ENCODE results near the gene FGD5.
"Not testable (repeated sequence)": the region's sequence is repeated elsewhere in the genome, so short reads cannot be mapped to it uniquely, and the experiment has no call there.

The FGD5 gene

DNA sequence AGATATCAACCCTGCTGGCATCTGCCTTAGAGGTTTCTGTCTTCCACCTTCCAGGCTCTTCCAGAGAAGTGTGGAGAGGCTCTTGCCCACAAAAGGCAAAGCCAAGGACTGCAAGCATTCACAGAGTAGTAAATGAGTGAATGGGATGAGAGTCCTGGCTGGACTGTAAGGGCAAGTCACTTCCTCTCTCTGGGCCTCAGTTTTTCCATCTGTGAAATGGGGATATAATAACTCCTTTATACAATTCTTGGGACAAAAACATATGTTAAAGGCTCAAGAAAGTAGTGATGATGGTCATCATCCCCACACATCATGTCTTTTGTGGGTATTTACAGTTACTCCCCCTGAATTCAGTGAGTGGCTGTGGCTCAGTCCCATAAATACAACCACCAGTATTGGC, 10.7 kb upstream of the FGD5 start:
- DNase-seq = no peak

DNA sequence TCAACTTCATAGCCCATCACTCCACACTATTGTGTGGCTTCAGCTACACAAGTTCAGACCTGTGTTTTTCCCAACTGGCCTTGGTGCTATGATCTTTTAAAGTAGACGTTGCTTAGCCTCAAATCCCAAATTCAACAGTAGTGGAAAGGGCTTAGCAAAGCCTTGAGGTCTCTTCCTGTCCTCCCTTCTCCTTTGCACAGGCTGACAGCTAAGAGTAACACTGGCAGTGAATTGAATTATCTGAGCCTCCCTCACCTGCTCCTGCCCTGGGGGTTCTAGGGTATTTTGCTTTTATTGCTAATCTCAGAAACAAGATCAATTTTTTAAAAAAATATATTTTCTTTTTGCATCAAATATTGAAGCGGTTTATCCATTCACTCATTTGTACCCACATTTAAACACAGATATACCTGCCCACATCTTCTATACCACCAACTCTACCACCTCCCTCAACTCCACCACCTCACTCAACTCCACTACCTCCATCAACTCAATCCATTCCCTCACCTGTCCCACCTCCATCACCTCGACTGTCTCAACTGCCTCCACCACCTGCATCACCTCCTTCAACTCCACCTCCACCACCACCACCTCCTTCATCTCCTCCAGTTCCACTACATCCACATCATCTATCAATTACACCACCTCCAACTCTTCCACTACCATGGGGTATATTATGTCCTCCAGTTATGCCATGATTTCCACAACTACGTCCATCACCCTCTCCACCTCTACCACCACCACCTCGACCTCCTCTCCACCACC, 10.1 kb upstream of the FGD5 start:
- no peak for DNase-seq

DNA sequence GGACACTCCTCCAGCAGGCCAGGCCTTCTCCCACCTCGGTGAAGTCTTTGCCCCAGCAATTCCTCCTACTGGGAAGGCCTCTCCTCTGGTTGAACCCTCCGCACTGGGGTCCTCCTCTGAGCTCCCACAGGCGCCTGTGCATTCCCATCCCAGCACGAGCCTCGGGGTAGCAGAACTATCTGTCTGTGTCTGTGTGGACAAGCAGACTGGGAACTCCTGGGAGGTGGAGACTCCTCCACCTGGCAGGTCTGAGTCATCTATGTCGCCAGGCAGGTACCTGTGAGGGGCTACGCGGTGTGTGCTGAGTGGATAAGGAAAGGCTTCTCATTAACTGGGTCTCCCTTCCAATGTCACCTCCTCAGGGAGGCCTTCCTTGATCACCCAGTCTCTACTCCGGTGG, 9.2 kb upstream of the FGD5 start:
- DNase-seq = not testable (repeated sequence)

DNA sequence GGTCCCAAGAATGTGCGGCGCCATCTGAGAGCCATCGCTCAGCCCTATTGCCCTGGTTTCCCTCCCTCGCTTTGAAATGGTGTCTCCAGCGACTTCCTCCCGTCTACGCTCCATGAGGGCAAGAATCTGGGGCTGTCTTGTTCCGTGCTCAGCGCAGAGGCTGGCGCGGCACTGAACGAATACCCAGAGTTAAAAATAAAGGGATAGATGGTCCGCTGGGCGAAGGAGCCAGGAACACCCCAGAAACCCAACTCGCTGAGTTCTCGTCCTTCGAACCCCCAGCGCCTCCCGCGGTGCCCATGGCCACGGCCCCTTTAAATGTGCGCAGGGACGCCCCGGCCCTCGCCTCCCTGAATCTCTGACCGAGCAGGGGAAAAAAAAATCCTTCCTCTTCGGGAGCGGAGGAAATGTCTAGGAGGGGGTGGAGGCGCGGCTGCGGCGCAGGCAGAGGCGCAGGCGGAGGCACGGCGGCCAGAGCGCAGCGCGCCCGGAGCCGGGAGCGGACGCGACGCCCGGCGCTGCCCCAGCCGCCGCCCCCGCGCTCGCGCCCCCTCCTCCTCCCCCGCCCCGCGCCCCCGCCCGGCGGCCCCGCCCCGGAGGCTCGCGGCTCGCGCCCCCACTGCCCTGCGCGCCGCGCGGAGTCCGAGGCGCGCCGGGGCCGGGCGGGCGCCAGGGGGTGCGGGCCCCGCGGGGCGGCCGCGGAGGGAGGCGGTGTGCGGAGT, 8.5 kb upstream of the FGD5 start:
- no peak for DNase-seq

DNA sequence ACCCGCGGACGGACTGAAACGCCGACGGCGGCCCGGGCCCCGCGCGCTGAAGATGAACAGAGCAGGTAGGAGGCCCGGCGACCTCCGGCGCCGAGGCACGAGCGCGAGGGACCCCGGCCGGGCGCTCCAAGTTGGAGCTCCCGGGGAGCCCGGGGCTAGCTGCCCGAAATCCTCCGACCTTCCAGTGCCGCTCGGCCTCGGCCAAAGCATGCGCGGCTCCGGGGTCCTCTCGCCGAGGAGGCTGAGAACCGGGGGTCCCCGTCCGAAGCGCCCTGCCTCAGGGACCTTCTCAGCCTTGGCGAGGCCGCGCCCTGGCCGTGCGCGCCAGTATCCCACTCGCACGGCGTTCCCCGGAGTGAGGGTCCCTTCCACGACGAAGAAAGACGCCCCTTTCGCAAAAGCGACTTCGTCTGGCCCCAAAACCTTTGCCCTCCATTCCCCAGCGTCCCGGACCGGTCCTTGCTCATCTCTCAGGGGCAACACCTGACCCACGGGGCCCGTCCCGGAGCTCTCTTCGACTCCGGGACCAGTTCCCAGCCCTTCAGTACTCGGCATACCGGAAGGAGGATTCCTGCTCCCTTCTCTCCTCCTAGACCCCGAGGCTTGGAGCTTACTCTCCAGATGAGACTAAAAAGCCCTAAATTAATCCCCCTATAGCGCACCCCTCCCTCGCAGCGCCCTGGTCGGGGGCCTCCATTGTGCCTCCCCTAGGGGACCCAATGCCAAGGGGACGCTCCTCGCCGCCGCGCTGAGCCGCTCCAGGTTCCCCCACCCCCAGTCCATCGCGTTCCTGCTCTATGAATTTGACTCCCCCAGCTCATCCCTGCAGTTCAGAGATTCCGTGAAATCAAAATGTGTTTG, 7.7 kb upstream of the FGD5 start:
- no peak for DNase-seq

DNA sequence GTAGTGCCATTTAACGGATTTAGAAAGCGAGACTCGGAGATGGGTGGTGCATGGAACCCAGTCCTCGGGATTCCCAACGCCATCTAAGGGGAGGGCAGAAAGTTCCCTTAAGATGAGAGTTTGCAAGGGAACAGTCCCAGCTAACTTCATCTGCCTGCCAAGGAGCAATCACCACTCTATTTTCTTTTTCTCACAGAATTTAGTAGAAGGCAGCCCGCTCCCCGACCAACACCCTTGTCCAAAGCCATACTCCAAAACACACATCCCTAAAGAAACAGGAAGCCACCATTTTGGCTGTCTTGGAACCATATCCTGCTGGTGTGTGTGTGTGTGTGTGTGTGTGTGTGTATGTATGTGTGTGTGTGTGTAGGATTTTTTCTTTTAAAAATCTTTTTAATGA, 7.1 kb upstream of the FGD5 start:
- no peak for DNase-seq

DNA sequence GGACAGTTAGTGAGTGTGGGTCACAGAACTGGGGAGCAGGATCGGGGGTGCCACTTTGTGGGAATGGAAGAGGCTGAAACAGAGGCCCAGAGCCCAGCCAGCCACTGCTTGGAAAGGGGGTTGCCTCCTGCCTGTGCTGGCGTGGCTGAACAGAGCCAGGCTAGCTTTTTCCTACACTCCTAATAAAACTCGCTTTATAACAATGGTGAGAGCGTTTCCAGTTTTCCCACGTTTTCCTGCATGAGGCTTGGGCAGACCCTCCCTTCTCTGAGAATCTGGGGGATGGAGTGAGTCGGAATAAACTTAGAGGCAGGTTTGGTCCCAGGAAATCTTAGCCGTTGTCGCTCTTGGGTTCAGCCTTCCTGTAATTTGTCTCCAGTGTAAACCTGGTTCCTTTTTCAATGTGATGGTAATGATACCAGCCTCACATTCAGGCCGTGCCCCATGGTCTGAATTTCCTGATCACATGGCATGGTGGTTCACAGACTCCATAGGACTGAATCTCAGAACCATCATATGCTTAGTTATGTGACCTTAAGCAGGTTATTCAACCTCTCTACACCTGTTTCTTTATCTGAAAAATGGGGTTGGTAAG, 6.5 kb upstream of the FGD5 start:
- DNase-seq = no peak

DNA sequence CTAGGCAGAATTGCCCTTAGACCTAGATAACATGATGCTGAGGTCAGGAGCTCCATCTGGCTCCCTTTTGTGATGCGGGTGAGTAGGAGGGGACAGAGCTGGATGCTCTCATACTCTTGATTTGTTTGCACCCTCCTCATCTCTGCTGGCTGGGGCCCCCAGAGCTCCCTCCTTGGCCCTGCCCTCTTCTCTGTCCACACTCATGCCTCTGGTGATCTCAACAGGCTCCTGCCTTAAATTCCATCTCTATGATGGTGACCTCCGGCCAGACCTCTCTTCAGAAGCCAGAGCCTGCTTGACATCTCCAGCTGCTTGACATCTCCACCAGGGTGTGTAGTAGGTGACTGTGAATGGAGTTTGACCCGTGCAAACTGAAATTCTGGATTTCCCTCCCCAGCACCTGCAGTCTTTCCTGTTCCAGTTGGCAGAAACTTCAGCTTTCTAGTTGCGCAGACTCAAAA, 4.3 kb upstream of the FGD5 start:
- no peak for DNase-seq

DNA sequence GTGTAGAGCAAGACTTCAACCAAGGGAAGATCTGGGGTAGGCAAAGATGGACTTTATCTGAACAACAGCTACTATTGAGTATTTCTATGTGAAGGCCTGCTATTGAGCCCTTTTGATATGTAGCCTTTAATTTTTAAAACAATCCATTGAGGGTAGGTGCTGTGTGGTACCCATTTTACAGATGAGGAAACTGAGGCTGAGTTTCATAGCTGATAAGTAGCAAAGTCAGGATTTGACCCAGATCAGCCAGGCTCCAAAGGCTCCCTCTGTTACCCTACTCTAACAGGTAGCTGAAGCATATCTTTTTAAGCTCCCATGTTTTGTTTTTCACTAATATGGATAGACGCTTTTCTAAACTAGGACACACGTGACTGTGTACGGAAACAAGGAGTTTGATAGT, 2.4 kb upstream of the FGD5 start:
- no peak for DNase-seq

DNA sequence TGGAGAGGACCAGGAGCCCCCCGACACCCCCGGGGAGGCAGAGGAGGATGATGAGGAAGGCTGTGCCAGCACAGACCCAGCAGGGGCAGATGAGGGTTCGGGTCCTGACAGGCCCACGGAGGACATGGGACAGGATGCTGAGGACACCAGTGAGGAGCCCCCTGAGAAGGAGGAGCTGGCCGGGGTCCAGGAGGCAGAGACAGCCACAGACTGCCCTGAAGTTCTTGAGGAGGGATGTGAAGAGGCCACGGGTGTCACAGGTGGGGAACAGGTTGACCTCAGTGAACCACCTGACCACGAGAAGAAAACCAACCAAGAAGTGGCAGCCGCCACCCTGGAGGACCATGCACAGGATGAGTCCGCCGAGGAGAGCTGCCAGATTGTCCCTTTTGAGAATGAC, 909 bp downstream of the FGD5 start:
- DNase-seq = no peak

DNA sequence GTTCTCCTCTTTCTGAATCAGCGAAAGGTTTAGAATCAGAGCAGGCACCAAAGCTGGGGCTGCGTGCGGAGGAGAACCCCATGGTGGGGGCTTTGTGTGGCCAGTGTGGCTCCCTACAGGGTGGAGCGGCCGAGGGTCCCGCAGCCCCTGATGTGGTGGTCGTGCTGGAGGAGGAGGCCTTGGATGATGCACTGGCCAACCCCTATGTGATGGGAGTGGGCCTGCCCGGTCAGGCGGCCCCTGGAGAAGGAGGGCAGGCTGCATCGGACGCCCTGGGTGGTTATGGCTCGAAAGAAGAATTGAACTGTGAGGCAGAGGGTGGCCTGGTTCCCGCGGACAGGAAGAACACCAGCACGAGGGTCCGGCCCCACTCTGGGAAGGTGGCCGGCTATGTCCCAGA, 1.4 kb downstream of the FGD5 start:
- DNase-seq = no peak

DNA sequence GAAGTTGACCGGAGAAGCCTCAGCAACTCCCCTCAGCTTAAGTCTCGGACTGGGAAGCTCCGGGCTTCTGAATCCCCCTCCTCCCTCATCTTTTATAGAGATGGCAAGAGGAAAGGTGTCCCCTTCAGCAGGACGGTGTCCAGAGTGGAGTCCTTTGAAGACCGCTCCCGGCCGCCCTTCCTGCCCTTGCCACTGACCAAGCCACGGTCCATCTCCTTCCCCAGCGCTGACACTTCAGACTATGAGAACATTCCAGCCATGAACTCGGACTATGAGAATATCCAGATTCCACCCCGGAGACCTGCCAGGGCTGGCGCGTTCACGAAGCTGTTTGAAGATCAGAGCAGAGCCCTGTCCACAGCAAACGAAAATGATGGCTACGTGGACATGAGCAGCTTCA, 2.4 kb downstream of the FGD5 start:
- DNase-seq = no peak

DNA sequence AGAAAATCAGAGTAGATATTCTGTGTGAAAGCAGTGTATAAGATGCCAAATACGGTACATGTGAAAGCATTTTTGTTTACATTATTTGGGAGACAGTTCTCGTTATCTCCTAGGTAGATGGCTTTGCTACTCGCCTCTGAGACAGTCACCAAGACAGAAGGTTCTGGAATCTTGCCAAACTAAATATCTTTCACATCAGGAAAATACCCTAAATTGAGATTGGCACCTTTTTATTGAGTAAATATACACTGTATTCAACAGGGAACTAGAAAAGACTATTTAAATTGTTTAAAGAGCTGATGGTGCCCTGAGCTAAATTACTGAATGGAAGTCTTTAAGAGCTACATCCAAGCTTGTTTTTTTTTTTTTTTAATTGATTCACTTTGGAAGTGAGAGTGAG, 3.4 kb downstream of the FGD5 start:
- DNase-seq = no peak

DNA sequence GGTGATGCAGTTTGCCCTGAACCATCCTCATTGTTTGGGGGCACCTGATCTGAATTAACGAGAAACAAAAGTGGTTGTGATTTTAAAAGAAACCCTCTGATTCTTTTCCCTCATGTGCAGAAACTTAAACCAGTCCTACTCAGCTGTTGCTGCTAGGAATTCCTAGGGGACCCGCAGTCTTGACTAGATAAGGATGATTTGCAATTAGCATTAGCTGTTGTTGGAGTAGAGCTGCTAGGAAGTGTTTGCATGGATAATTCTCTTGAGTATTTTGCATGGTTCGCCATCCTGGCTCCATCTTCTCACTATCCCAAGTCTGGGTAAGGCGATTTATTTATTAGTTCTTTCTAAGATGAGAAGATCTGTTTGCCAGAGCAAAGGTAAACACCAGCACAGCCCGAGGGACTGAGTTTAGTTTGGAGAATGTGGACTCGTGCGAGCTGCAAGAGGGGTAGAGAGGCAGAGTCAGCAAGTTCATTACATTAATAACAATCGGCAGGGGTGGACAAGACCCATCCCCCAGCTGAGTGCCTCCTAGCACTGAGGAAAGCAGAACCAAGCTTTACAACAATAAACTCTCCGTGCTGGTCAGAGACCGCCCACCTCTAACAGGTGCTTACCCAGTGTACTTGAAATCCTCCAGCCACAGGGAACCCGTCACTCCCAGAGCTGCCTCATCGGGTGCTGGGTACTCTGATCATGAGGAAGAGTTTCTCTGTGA, 4.1 kb downstream of the FGD5 start:
- DNase-seq = no peak

DNA sequence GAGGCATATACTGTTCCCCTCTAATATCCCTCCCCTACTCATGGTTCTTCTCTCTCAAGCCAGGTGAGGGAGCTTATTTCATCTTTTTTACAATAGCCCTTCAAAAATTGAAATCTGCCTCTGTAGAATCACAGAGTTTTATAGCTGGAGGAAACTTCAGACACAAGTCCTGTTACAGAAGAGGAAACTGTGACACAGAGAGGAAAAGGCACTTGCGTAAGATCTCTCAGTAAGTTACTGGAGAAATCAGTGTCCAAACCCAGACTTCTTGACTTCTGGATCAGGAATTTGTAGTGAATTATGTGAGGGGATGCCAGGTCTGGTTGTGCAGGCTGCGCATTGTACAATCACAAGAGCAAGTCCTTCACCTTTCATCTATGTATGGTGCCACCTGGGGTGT, 4.6 kb downstream of the FGD5 start:
- DNase-seq = no peak

DNA sequence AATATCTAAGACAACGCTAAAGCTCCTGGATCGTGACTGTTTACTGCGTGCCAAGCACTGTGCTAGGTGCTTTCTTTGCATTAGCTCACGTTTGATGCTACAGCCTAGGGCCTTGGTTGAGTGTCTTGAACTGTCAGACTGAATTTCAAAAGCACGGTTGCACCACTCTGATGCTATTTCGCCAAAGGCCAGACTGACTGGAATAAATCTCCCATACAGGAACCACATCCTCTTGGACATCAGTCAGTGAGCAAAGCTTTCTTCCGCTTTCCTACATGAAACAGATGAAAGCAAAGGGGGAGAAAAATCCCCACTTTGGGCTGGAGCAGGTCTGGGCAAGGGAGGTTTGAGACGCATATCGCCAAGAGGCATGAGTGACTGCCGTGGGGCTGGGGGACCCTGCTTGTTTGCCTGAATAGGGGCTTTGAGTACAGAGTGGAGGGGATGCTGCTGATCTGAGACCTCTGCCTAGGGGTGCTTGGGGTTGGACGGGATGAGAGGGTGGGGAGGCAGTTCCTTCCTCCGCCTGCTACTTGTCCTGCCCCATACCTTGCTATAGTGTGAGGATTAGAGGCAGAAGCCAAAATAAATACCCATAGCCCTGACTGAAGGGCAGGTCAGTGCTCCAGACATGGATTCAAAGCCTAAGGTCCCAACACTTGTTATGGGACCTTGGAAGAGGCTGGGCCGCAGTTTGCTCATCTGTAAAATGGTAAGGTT, 5.3 kb downstream of the FGD5 start:
- no peak for DNase-seq

DNA sequence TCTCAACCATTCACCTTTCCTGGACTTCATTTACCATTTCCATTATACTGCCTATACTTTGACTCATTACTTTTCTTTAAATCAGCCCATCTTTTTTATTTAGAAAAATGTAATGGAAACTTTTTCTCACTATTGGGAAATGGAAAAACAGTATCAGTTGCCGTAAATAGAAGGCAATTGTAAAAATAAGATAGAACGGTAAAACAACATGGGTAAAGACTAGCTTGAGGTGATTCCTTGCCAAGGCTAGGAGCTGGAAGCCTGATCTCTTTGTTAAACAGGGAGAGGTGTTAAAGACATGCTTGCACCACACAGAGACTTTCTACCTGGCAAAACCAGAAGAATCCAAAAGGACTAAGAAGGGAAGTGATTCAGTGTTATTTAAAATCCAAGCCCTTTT, 5.9 kb downstream of the FGD5 start:
- no peak for DNase-seq

DNA sequence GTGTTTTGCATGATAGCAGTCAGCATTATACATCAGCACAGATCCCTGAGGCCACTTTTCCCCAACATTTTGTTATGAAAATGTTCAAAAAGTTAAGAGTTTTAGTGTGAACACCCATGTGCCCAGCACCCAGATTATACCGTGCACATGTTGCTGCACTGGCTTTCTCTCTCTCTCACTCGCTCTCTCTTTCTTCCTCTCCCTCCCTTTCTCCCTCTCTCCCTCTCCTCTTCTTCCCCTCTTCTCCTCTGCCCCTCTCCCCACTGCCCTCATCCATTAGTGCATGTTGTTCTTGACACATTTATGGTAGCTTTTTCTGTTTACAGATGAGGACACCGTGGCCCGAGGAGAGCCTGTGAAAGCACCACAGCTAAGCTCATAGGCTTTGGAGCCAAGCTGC, 7.3 kb downstream of the FGD5 start:
- DNase-seq = no peak

DNA sequence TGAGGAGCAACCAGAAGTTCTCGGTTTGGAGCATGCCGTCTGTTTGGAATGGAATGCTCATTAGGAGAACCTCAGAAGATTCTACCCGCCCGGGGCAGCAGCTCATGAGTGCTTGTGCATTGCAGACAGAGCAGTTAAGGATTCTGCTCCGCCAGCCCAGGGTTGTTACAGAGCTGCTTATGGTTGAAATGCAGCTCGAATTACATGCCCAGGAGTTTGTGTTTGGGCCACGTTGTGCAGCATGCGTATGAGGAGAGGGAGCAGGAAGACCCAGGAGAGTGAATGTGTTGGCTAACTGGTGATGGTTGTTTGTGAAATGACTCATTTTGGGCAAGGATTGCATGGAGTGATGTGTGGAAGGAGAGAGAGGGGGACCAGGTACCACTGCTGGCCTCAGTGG, 9.0 kb downstream of the FGD5 start:
- DNase-seq = no peak

DNA sequence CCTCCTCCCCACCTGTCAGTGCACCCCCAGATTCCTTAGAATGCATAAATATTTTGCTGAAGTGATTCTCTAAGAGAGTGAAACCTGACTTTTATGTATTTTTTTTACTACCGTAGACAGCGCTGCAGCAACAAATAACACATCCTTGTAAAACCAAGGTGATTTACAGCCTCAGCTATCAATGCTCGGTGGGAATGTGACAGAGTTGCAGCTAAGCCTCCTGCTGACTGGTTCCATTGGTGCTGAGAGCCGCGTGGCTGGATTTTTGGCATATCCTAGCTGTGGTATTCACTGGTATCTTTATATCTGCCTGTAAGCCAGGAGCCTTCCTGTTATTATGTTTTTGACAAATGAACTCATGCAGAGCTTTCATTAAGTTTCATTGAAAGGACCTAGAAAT, 11.0 kb downstream of the FGD5 start:
- no peak for DNase-seq

DNA sequence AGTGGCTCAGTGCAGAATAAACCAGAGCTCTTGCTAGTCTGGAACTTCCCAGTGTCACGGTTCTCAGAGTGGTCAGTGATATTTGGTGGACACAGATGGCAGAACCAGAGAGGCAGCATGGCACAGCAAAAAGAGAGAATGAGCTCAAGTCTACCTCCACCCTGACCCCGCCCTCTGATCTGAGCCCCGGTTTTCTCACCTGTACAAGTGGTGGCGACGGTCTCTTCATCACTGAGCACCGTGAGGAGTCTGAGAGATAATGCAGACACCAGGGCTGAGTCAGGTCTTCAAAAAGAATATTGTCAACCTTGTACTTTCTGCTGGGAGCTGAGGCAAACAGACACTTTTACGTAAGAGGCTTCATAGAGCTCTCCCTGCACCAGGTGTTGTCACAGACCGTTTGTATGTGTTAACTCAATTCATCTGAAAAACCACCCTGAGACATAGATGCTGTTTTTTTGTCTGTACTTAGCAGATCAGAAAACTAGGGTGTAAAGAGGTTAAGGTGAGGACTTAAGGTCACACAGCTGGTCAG, 13.2 kb downstream of the FGD5 start:
- no peak for DNase-seq

Measured in stimulated activated CD4-positive, alpha-beta T cell treated with anti-CD3 and anti-CD28 coated beads, Interleukin-12 subunit alpha, Interleukin-12 subunit beta, amount 100 ng/mL, for 4 hours (primary cell).